Cardiac muscle cell (in vitro differentiated cells and primary cell): Measurements from ENCODE around the gene NKX6-2. TPM values are rescaled to one million over a fixed set of nuclear protein-coding genes. Genes with fewer than 3 reads are reported as not detected.
"Not testable (repeated sequence)": the region's sequence is repeated elsewhere in the genome, so short reads cannot be mapped to it uniquely, and the experiment has no call there.

ENCODE experiments used
- DNase-seq, 2 donors: peaks; one replicate each; pipeline versions ENCODE4 v3.0.0 to v3.0.0-alpha.2; 2010 to 2017; ENCODE audit warnings: low read depth in 1 of 2, low spot score in 1 of 2
- H3K27ac ChIP-seq: fragments of 200-600 bp; sonication (generic); 2 replicates; pipeline ENCODE4 v1.5.1; 2016
- H3K27me3 ChIP-seq: fragments of 200-600 bp; sonication (generic); 2 replicates; pipeline ENCODE4 v1.6.0; 2016; ENCODE audit warnings: control low read depth
- H3K36me3 ChIP-seq: fragments of 200-600 bp; sonication (generic); 2 replicates; pipeline ENCODE4 v1.5.1; 2016; ENCODE audit warnings: control low read depth
- H3K4me1 ChIP-seq: fragments of 200-600 bp; sonication (generic); 2 replicates; pipeline ENCODE4 v1.8.1; 2017; ENCODE audit warnings: low read depth, mild to moderate bottlenecking, mixed run types
- H3K4me3 ChIP-seq: fragments of 200-600 bp; sonication (generic); 2 replicates; pipeline ENCODE4 v1.5.1; 2016; ENCODE audit warnings: mild to moderate bottlenecking
- H3K9me3 ChIP-seq: fragments of 200-600 bp; sonication (generic); 2 replicates; pipeline ENCODE4 v1.5.1; 2017; ENCODE audit warnings: low read depth, mild to moderate bottlenecking, control low read depth
- polyA plus RNA-seq: library from polyadenylated mRNA; unstranded; fragments of >200 nt; fragmentation: Nextera tagmentation; extraction: Ambion mirVana; gene quantifications from 2 replicates; pipeline ENCODE4 v1.2.1, GENCODE V29; 2016
- total RNA-seq: library from RNA; depleted of rRNA; stranded (reverse); fragments of >200 nt; gene quantifications from 2 replicates; pipeline ENCODE4 v1.2.3, GENCODE V29; 2016
- TF ChIP-seq, protein P1 (sequence below): IDR thresholded peaks from 2 replicates; pipeline ENCODE4 v1.5.1; 2012; ENCODE audit warnings: low read depth, mild to moderate bottlenecking, low read length

NKX6-2 gene
- total and polyA plus RNA-seq, 2 experiments from 2014 or later = 0.09 to 15.4 TPM

DNA sequence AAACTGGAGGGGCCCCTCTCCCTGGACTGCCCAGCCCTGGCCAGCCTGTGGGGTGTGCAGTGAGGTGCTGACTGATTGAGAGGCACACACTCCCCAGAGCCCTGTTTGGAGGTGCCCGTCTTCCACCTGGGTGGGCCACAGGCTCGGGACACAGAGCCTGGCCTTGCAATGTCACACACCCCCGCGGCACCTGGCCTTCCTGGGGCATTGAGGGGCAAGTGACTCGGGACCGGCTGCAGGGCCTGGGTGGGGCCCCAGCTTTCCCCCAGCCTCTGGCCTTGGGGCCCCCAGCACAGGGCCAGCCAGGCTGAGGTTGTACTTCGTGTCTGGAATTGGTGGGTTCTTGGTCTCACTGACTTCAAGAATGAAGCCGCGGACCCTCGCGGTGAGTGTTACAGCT lies 13.9 kb upstream of the NKX6-2 start:
- TF ChIP-seq, protein P1, sequence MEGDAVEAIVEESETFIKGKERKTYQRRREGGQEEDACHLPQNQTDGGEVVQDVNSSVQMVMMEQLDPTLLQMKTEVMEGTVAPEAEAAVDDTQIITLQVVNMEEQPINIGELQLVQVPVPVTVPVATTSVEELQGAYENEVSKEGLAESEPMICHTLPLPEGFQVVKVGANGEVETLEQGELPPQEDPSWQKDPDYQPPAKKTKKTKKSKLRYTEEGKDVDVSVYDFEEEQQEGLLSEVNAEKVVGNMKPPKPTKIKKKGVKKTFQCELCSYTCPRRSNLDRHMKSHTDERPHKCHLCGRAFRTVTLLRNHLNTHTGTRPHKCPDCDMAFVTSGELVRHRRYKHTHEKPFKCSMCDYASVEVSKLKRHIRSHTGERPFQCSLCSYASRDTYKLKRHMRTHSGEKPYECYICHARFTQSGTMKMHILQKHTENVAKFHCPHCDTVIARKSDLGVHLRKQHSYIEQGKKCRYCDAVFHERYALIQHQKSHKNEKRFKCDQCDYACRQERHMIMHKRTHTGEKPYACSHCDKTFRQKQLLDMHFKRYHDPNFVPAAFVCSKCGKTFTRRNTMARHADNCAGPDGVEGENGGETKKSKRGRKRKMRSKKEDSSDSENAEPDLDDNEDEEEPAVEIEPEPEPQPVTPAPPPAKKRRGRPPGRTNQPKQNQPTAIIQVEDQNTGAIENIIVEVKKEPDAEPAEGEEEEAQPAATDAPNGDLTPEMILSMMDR = no peak
- H3K4me3 ChIP-seq = no peak overlapping the region
- no peaks in the 10 kb centered on the region for H3K4me1 ChIP-seq
- H3K9me3 ChIP-seq = no peaks in the 10 kb centered on the region
- H3K27ac ChIP-seq = no peak overlapping the region
- no peaks in the 10 kb centered on the region for H3K36me3 ChIP-seq
- peaks cover 10% of the 10 kb centered on the region for H3K27me3 ChIP-seq
- DNase-seq = no peak

DNA sequence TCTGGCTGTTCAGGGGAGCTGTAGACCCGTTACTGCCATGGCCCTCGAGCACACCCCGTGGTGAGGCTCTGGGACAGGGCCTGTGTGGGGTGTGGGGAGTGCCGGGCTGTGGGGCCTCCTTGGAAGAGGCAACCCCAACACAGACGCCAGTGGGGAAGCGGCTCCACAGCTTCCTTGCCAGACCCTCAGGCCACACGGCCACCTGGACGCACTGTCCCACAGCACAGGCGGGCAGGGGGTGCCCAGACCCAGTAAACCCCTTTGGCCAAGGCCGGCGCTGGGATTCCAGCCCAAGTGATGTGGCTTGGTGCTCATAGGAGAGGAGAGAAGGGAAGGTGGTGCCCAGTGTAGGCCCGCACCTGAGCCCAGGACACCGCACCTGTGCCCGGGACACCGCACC lies 12.9 kb upstream of the NKX6-2 start:
- H3K27ac ChIP-seq = no peak overlapping the region
- no peaks in the 10 kb centered on the region for H3K36me3 ChIP-seq
- TF ChIP-seq, protein P1 = no peak
- no peak overlapping the region for H3K4me3 ChIP-seq
- DNase-seq = no peak
- H3K9me3 ChIP-seq = no peaks in the 10 kb centered on the region
- no peaks in the 10 kb centered on the region for H3K4me1 ChIP-seq
- H3K27me3 ChIP-seq = peaks cover 15% of the 10 kb centered on the region

DNA sequence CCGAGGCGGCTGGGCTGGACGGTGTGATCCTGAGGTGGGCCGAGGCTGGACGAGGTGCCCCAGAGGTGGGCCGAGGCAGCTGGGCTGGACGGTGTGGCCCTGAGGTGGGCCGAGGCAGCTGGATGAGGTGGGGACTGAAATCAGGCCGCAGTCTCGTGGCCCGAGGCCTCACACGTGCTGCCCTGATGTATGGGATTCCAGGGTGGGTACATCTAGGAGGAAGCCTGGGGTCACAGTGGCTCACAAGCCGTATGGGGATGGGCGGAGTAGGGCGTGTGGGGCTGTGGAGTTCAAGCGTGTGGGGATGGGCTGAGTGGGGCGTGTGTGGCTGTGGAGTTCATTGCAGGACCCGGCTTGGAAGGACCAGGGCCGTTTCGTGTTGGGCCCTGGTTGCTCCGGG lies 12.5 kb upstream of the NKX6-2 start:
- no peaks in the 10 kb centered on the region for H3K4me1 ChIP-seq
- peaks cover 20% of the 10 kb centered on the region for H3K27me3 ChIP-seq
- H3K27ac ChIP-seq = no peak overlapping the region
- H3K36me3 ChIP-seq = no peaks in the 10 kb centered on the region
- no peak overlapping the region for H3K4me3 ChIP-seq
- no peaks in the 10 kb centered on the region for H3K9me3 ChIP-seq
- TF ChIP-seq, protein P1 = no peak
- DNase-seq = no peak

DNA sequence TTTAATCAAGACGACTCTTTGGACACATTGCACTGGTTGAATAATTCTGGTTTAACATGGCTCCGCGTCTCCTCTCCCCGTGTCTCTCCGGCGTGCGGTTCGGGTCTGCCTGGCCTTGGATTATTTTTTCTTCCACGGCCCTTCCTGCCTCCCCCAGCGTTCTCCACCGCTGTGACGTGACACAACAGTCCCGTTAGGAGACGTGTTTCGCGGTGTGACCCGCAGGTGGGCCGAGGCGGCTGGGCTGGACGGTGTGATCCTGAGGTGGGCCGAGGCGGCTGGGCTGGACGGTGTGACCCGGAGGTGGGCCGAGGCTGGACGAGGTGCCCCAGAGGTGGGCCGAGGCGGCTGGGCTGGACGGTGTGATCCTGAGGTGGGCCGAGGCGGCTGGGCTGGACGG lies 12.0 kb upstream of the NKX6-2 start:
- DNase-seq, H3K4me1 ChIP-seq, H3K4me3 ChIP-seq, H3K27ac ChIP-seq, H3K36me3 ChIP-seq, H3K9me3 ChIP-seq: not testable (repeated sequence)
- peaks cover 24% of the 10 kb centered on the region for H3K27me3 ChIP-seq

DNA sequence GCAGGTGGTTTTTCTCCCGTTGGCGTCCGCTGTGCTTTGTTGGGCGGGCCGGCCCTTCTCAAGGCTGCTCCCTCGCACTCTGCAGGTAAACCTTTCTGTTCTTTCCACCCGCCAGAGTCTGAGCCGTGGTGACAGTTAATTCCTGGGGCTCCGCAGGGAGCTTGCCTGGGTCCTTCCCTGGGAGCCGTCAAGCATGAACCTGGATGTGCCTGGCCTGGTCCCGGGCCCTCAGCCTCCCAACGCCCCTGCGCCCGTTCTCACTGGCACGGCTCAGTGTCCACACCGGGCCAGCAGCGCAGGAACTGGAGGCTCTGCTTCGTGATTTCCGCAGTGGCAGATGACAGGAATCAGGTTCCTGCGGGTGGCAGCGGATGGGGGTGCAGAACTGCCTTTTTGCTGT lies 10.9 kb upstream of the NKX6-2 start:
- no peak overlapping the region for H3K4me3 ChIP-seq
- TF ChIP-seq, protein P1 = no peak
- H3K4me1 ChIP-seq = no peaks in the 10 kb centered on the region
- no peak overlapping the region for H3K27ac ChIP-seq
- no peaks in the 10 kb centered on the region for H3K36me3 ChIP-seq
- no peak for DNase-seq
- peaks cover 28% of the 10 kb centered on the region for H3K27me3 ChIP-seq
- H3K9me3 ChIP-seq = no peaks in the 10 kb centered on the region

DNA sequence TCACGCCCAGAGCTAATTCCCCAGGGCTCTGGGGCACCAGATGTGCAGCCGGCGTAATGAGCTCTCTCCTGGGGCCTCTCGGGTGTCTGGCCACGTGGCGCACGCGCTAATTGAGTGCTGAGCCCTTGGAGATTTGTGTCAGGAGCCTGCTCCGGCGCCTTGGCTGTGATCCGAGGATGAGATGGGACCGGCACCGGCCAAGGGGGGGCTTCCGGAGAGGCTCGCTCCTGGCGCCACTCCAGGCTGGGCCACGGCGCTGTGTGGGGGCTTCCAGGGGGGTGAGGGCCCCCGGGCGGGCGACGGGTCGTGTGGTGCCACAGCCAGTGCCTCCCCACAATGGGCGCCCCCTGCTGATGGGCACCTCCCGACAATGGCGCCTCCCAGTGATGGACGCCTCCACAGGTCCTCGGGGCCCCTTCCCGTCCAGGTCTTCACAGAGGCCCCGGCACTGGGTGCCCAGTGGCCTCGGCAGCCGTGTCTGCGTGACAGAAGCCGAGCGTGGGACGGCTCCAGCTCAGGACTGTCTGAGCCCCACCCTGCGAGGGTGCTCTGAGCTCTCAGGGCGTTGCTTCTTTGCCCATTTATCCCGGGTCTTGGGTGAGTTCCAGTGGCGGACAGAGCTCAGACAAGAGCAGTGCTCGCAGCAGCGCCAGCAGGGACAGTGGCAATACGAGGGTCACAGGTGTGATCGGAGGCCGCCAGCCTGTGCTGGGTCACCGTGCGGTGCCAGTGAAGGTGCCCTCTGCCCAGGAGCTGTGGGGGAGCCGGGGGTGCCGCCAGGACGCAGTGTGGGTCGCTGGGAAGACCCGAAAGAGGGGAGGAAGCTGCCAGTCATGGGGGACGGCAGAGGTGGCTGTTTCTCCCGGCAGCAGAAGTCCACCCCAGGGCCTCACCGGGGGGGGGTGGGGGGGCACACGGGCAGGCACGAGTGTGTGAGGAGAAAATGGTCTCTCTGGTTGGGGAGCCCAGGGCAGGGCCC lies 8.2 kb upstream of the NKX6-2 start:
- no peaks in the 10 kb centered on the region for H3K9me3 ChIP-seq
- no peak for DNase-seq
- no peaks in the 10 kb centered on the region for H3K4me1 ChIP-seq
- peaks cover 54% of the 10 kb centered on the region for H3K27me3 ChIP-seq
- no peak overlapping the region for H3K4me3 ChIP-seq
- TF ChIP-seq, protein P1 = no peak
- no peak overlapping the region for H3K27ac ChIP-seq
- no peaks in the 10 kb centered on the region for H3K36me3 ChIP-seq
